ENCODE measurements around the gene LRBA. TPM values are rescaled to one million over a fixed set of nuclear protein-coding genes. Genes with fewer than 3 reads are reported as not detected.

Gene LRBA
- total and polyA plus RNA-seq, 2 donors (not counting 3 experiments of a cell fraction or from before 2014, with no cell fraction given) = 18.0 to 35.1 TPM

GRCh38 chr4:150680651-150681050 is 334.4 kb downstream of the LRBA start:
- H3K9me1 ChIP-seq (replicated peaks; ENCODE audit: control insufficient read depth, extremely low read depth, insufficient read depth, low read length) = no peaks in the 10 kb centered on the region
- TF ChIP-seq JUN (IDR thresholded peaks at IDR 0.05; ENCODE audit: borderline replicate concordance, insufficient read depth, insufficient read length, low read depth) = no peak
- no peak for TF ChIP-seq EZH2 (IDR thresholded peaks at IDR 0.05; ENCODE audit: borderline replicate concordance, low read depth, low read length, severe bottlenecking)
- TF ChIP-seq FOS (IDR thresholded peaks at IDR 0.05; ENCODE audit: borderline replicate concordance, insufficient read depth, low read length) = no peak
- TF ChIP-seq GATA2 (IDR thresholded peaks at IDR 0.05; ENCODE audit: insufficient read depth, insufficient read length, low read depth, low read length) = no peak
- TF ChIP-seq MYC (IDR thresholded peaks at IDR 0.05; ENCODE audit: low read depth, low read length) = no peak
- TF ChIP-seq POLR2AphosphoS5 (IDR thresholded peaks at IDR 0.05; ENCODE audit: insufficient read depth, low read depth, low read length) = no peak
- TF ChIP-seq POLR2A (IDR thresholded peaks at IDR 0.05; ENCODE audit: low read depth, low read length) = no peak
- no peak for TF ChIP-seq MAX (IDR thresholded peaks at IDR 0.05; ENCODE audit: insufficient read depth, insufficient read length)
- TF ChIP-seq CTCF (IDR thresholded peaks at IDR 0.05; ENCODE audit: extremely low read depth in 1 of 2, insufficient read depth in 1 of 2, low read depth in 1 of 2, low read length in 2 of 2) = no peak
- no peak overlapping the region for H2AFZ ChIP-seq (ENCODE audit: low read depth, low read length)
- dilution Hi-C loops (cut with MboI; ENCODE audit: extremely low pct_ligation_motif_present, low sequenced_read_pairs) = no loop called here
- no peak for DNase-seq (ENCODE audit: low read depth, low spot score)
- H3K27me3 ChIP-seq (ENCODE audit: control insufficient read depth in 2 of 2, insufficient read depth in 2 of 2, low read length in 2 of 2) = no peaks in the 10 kb centered on the region
- H3K79me2 ChIP-seq (ENCODE audit: control insufficient read depth, insufficient read depth, low read length) = no peaks in the 10 kb centered on the region
- H3K9ac ChIP-seq (replicated peaks; ENCODE audit: extremely low read depth, insufficient read depth, low read length) = no peak overlapping the region
- intact Hi-C loops (cut with micrococcal nuclease) = no loop called here
- no peak for FAIRE-seq
- BruUV-seq (replicated peaks) = no TSS peak
- no peak overlapping the region for H3K4me3 ChIP-seq (replicated peaks in 1 of 3; ENCODE audit: insufficient read depth in 1 of 3, low read depth in 1 of 3, low read length in 3 of 3)
- H3K36me3 ChIP-seq (ENCODE audit: control insufficient read depth in 2 of 2, extremely low read depth in 1 of 2, insufficient read depth in 2 of 2, low read length in 2 of 2) = no peaks in the 10 kb centered on the region
- no peaks in the 10 kb centered on the region for H3K9me3 ChIP-seq (replicated peaks; ENCODE audit: control insufficient read depth, insufficient read depth, low read length)
- ChIA-PET POLR2A (no interaction called here), CTCF (interaction anchor here (1.1 to 1.7 kb wide), 3 partner anchors 17 to 103 kb away, joined by 3 to 4 read pairs (median 3); no protein-coding TSS in a partner anchor)
- no peak overlapping the region for H3K27ac ChIP-seq (ENCODE audit: insufficient read depth, low read depth, low read length)
- H3K4me2 ChIP-seq (ENCODE audit: insufficient read depth, low read length) = no peak overlapping the region
- H4K20me1 ChIP-seq (replicated peaks; ENCODE audit: control insufficient read depth, extremely low read depth, insufficient read depth, low read length) = no peaks in the 10 kb centered on the region
- H3K4me1 ChIP-seq (ENCODE audit: control insufficient read depth, extremely low read depth, insufficient read depth, low read length) = no peaks in the 10 kb centered on the region
